Pancreas (tissue), 10 donors: ENCODE results near the gene S100A14. TPM values are rescaled to one million over a fixed set of nuclear protein-coding genes. Genes with fewer than 3 reads are reported as not detected.
A peak's percentile ranks its signal among the peaks of the same experiment; 100 is the strongest.

Experiments used
- ATAC-seq, 4 donors: fragments of 200-7000 bp; cut with Tn5 transposase; one replicate each; pipeline versions ENCODE4 v1.8.0 to v1.9.1; 2020; ENCODE audit warnings: mild to moderate bottlenecking in 4 of 4, moderate library complexity in 4 of 4
- DNase-seq, 6 donors: peaks; one replicate each; pipeline ENCODE4 v3.0.0-alpha.2; 2020
- FAIRE-seq: peaks from 2 replicates; lab custom pipeline; 2012; peaks lifted over from hg19 to GRCh38; lab: Jason Lieb, UNC
- H3K27ac ChIP-seq, 4 donors: fragments of 200-600 bp; sonication (generic); 1 replicate in 3 of 4; 2 replicates in 1 of 4; pipeline versions ENCODE4 v1.5.0 to v1.8.0; 2020
- H3K27me3 ChIP-seq, 4 donors: fragments of 200-600 bp; one replicate each; pipeline ENCODE4 v1.8.0; 2021
- H3K36me3 ChIP-seq, 3 donors: fragments of 200-600 bp; sonication (generic) in 1 of 3; one replicate each; pipeline versions ENCODE4 v1.5.0 to v1.8.0; 2020 to 2021
- H3K4me1 ChIP-seq, 3 donors: fragments of 200-600 bp; one replicate each; pipeline ENCODE4 v1.8.0; 2021
- H3K4me3 ChIP-seq, 4 donors: fragments of 200-600 bp; sonication (generic) in 2 of 4; one replicate each; pipeline versions ENCODE4 v1.5.0 to v1.8.0; 2020 to 2021
- H3K9me3 ChIP-seq, 4 donors: fragments of 200-600 bp; one replicate each; pipeline ENCODE4 v1.8.0; 2021
- CTCF ChIP-seq, 4 donors: fragments of 200-600 bp; sonication (generic) in 3 of 4; IDR thresholded peaks; one replicate each; pipeline versions ENCODE4 v1.5.0 to v1.8.0; 2021; ENCODE audit warnings: antibody characterized with exemption in 4 of 4
- WGBS, 2 donors: extraction: QIAGEN DNeasy Blood & Tissue Kit; methylation state at CpG; one replicate each; pipeline ENCODE4 v1.1.7; 2013; 5-methylcytosine and 5-hydroxymethylcytosine counted together
- intact Hi-C, 3 donors: fragments of 100-400 bp; cut with DNase I; formaldehyde crosslinking; loops; one replicate each; pipeline versions ENCODE4 v1.11.1 to v1.14.2; 2022
- polyA plus RNA-seq, 2 donors: library from polyadenylated mRNA; stranded (reverse); fragments of 200-250 nt; gene quantifications; one replicate each; pipeline ENCODE4 v1.2.3, GENCODE V29; 2013
- total RNA-seq, 6 donors: library from RNA; stranded (reverse); fragmentation: NEBNext Ultra II Directional in 4 of 6; extraction: Animal tissue kit (Norgen Biotek cat#: 25700) in 4 of 6; gene quantifications; one replicate each; pipeline versions ENCODE4 v1.2.1 to v1.2.4, GENCODE V29; 2021 to 2023
- donor health status: healthy with polysubstance abuse.
- donor health status: DM: no; HTN: no; CAD: no; lungs with moderate emphysema.
- donor health status: DM: no; HTN: no; CAD: no.
- donor health status: control.
- donor health status: control.
- donor health status: Bipolar disorder and iron deficiency.
- donor health status: DM: yes; HTN: yes; CAD: no.
- donor health status: DM: no; HTN: no; CAD: no.
- donor health status: DM: no; HTN: no; CAD: no.
- donor health status: DM: yes; HTN: yes; CAD: no.

Gene S100A14
- total and polyA plus RNA-seq, 8 donors: 3.6 to 23.7 (median 13.0) TPM

GRCh38 chr1:153610811-153611301 is 5.3 kb downstream of the S100A14 start:
- no peaks in the 10 kb centered on the region for H3K27me3 ChIP-seq
- ATAC-seq (no peak), DNase-seq (peak in 1 of 6 donors; percentile 14), FAIRE-seq (no peak)
- WGBS, 2 donors: 84 to 89% methylated on average over 7 of the region's 7 CpGs
- H3K27ac ChIP-seq: no peak overlapping the region
- H3K4me3 ChIP-seq: no peak overlapping the region
- no peaks in the 10 kb centered on the region for H3K4me1 ChIP-seq
- TF ChIP-seq CTCF (IDR thresholded peaks at IDR 0.05): no peak
- intact Hi-C loops: no loop called here
- no peaks in the 10 kb centered on the region for H3K9me3 ChIP-seq
- H3K36me3 ChIP-seq: peaks cover 0 to 11% (median 0%) of the 10 kb centered on the region in 3 donors

GRCh38 chr1:153610334-153610733 is 5.8 kb downstream of the S100A14 start:
- intact Hi-C loops: no loop called here
- H3K4me1 ChIP-seq: no peaks in the 10 kb centered on the region
- FAIRE-seq (no peak), DNase-seq (no peak), ATAC-seq (no peak)
- no peak overlapping the region for H3K4me3 ChIP-seq
- no peaks in the 10 kb centered on the region for H3K9me3 ChIP-seq
- H3K36me3 ChIP-seq: peaks cover 0 to 11% (median 0%) of the 10 kb centered on the region in 3 donors
- H3K27me3 ChIP-seq: no peaks in the 10 kb centered on the region
- H3K27ac ChIP-seq: peak overlapping the region in 1 of 4 donors; percentile 73
- no peak for TF ChIP-seq CTCF (IDR thresholded peaks at IDR 0.05)
- 66 to 89% methylated on average over 4 of the region's 4 CpGs for WGBS, 2 donors

GRCh38 chr1:153609585-153609907 is 6.6 kb downstream of the S100A14 start:
- WGBS, 2 donors: 57 to 64% methylated on average over 6 of the region's 6 CpGs
- H3K36me3 ChIP-seq: peaks cover 0 to 11% (median 0%) of the 10 kb centered on the region in 3 donors
- no peaks in the 10 kb centered on the region for H3K4me1 ChIP-seq
- DNase-seq (no peak), FAIRE-seq (no peak), ATAC-seq (no peak)
- TF ChIP-seq CTCF (IDR thresholded peaks at IDR 0.05): no peak
- peak overlapping the region in 2 of 4 donors; percentile 46 to 73 for H3K27ac ChIP-seq
- no peaks in the 10 kb centered on the region for H3K9me3 ChIP-seq
- no peaks in the 10 kb centered on the region for H3K27me3 ChIP-seq
- H3K4me3 ChIP-seq: no peak overlapping the region
- intact Hi-C loops: no loop called here

- no peak for TF ChIP-seq CTCF (IDR thresholded peaks at IDR 0.05)
- Histone ChIP-seq H3K9me3 (no peaks in the 10 kb centered on the region), H3K4me1 (no peaks in the 10 kb centered on the region), H3K27ac (peak overlapping the region in 2 of 4 donors; percentile 46 to 73), H3K36me3 (peaks cover 0 to 11% (median 0%) of the 10 kb centered on the region in 3 donors), H3K4me3 (peak overlapping the region in 1 of 4 donors; percentile 18), H3K27me3 (no peaks in the 10 kb centered on the region)
- ATAC-seq (peak in 3 of 4 donors; percentile 6 to 55 (median 32)), DNase-seq (peak in 2 of 6 donors; percentile 52 to 62), FAIRE-seq (no peak)
- WGBS, 2 donors: 72 to 76% methylated on average over 19 of the region's 19 CpGs
- intact Hi-C loops: no loop called here
These were observed 7.2 kb downstream of the S100A14 start for GRCh38 chr1:153608742-153609584.
